ENCODE data around the gene CRYBA2. TPM values are rescaled to one million over a fixed set of nuclear protein-coding genes. Genes with fewer than 3 reads are reported as not detected.

The CRYBA2 gene
- total RNA-seq, 1 experiment from 2014 or later, result not detected

DNA sequence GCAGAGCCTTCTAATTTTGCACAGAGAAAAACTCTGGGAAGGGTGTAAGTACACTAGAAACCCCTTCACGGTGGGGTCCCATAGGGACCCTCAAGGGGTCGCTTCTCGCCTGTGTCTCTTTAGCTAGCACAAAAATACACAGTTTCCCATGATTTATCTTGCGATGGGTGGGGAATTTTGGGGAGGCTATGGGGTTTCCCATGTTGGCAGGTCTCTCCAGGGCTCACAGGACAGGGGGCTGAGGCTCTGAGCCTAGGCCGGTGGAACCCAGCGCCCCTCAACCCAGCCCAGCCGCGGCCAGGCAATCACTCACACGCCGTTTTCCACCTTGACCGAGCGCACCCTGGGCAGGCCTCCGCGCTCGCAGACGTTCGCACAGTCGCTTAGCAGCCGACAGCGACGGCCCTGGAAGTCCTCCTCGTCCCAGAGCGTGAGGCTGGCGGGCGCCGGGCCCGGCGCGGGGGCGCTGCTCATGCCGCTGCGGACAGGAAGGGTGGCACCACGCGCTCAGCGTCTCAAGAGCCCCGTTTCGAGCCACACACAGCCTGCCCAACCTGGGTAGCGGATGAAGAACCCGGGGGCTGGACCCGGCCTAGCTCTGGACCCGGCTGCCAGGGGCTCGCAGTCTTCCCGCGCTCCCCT lies 398 bp downstream of the CRYBA2 start:
- no peak for DNase-seq
- Histone ChIP-seq H3K4me3 (no peak overlapping the region), H3K9me3 (no peaks in the 10 kb centered on the region), H3K27me3 (peaks cover 3% of the 10 kb centered on the region; the same call in 1 of the 2 replicates), H3K36me3 (no peaks in the 10 kb centered on the region)

DNA sequence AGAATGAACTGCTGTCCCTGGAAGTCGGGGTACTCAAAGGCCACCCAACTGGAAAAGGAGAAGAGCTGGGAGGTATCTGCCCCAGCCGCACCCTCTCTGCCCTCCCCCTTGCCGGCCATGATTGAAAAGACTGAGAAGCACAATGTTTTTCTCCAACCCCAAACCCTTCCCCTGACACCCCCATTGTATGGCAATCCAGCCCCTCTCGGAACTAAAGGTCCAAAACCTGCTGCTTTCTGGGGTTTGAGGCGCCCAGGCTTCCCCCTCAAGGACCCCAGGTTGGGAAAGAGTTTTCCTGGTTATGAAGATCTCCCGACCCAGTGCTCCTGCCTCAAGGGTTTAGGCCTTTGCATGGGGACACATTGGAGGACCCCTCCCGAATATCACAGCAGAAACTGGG lies 1.0 kb downstream of the CRYBA2 start:
- H3K36me3 ChIP-seq, result no peaks in the 10 kb centered on the region
- peaks cover 3% of the 10 kb centered on the region for H3K27me3 ChIP-seq
- H3K4me3 ChIP-seq, result no peak overlapping the region
- H3K9me3 ChIP-seq, result no peaks in the 10 kb centered on the region
- DNase-seq, result no peak

DNA sequence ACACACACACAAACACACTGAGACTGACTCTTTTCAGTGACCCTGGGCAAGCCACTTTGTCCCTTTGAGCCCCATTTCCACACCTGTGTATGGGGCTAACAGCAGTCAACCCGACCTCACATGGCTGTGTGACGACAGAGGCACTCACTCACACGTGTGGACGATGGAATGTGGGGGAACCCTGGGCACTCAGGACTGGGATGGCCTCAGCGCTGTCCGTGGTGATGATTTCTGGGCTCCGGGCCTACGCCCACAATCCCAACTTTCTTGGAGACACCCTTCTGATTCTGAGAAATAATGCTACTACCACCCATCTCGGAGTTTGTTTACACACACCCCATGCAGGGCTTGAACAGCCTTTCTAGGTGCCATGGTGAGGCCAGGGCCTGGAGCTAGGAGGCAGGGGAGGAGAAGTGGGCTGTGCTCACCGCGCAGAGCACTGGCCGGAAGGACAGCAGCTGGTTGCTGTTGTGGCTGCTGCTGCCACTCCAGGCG lies 1.5 kb downstream of the CRYBA2 start:
- DNase-seq, result no peak
- no peaks in the 10 kb centered on the region for H3K9me3 ChIP-seq
- H3K36me3 ChIP-seq, result no peaks in the 10 kb centered on the region
- no peak overlapping the region for H3K4me3 ChIP-seq
- peaks cover 3% of the 10 kb centered on the region for H3K27me3 ChIP-seq

DNA sequence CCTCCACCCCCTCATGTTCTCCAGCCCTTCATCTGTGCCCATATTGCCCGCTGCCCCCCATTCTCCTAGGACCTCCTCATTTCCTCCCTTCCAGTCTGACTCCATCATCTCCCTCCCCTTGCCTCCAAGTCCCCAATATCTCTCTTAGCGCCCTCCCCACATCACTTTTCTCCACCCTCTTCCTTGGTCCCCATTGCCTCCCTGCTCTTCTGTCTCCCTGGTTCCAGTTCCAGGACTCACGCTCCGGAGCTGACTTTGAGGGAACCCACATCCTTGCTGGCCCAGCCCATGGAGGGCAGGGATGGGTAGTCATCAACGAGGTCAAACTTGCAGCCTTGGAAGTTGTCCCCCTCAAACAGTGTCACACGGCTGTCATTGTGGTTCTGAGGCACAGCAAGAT lies 2.6 kb downstream of the CRYBA2 start:
- H3K4me3 ChIP-seq, result no peak overlapping the region

DNA sequence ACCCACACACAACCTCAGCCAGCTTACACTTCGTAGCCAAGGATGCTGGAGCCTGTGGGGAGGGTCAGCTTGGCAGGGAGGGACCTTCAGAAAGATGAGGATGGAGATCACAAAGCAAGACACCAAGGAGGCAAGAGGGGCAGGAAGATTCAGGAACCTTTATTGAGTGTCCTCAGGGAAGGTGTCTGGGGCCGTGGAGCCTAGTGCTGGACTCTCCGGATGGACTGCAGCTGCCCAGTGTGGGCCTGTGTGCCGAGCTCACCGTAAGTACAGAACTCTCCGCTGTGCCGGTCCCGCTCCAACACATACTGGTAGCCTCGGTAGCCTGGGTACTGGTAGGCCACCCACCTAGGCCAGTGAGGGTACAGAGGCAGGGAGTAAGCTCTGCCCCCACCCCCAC lies 3.2 kb downstream of the CRYBA2 start:
- Histone ChIP-seq H3K36me3 (no peaks in the 10 kb centered on the region), H3K4me3 (no peak overlapping the region), H3K9me3 (no peaks in the 10 kb centered on the region), H3K27me3 (peaks cover 8% of the 10 kb centered on the region)
- DNase-seq, result no peak

More for the DNA sequence above, 2.6 kb downstream of the CRYBA2 start:
- no peaks in the 10 kb centered on the region for H3K9me3 ChIP-seq
- H3K27me3 ChIP-seq, result peaks cover 6% of the 10 kb centered on the region
- H3K36me3 ChIP-seq, result no peaks in the 10 kb centered on the region
- no peak for DNase-seq

DNA sequence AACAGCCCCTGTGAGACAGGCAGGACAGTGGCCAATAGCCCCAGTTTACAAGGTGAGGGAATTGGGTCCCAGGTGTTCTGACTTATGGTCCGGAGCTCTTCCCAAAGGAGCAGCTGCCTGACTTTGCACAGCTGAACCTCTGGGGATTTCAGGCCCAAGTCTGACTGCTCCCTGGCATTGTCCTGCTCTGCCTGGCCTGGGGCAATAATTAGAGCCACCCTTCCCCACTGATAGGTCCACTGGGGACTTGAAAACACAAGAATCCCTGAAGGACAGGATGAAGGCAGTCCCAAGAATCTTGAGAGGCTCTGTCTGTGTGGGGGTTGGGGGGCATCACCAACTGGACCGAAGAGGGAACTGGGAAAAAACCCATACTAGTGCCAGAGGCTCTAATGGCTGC lies 4.6 kb downstream of the CRYBA2 start:
- H3K27me3 ChIP-seq, result peaks cover 21% of the 10 kb centered on the region
- H3K9me3 ChIP-seq, result no peaks in the 10 kb centered on the region
- no peak overlapping the region for H3K4me3 ChIP-seq
- no peak for DNase-seq
- no peaks in the 10 kb centered on the region for H3K36me3 ChIP-seq

DNA sequence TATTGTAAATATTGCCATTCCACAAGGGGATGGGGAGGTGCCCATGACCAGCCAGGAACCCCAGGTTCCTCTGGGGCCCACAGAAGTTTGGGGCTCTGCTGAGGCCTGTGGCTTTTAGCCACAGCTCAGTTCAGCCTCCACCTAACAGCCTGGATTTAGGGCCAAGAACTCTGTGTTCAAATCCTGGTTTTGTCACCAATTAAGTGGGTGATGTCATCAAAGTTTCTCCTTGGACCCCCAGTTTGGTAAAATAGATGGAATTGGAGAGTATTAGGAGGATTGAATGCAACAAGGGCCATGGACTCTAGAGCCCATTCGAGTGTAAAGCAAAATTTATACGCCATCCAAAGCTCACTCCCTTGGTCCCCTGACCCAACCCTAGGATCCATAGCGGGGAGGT lies 5.1 kb downstream of the CRYBA2 start:
- Histone ChIP-seq H3K9me3 (no peaks in the 10 kb centered on the region), H3K27me3 (peaks cover 24% of the 10 kb centered on the region), H3K36me3 (no peaks in the 10 kb centered on the region), H3K4me3 (no peak overlapping the region)
- DNase-seq, result no peak

DNA sequence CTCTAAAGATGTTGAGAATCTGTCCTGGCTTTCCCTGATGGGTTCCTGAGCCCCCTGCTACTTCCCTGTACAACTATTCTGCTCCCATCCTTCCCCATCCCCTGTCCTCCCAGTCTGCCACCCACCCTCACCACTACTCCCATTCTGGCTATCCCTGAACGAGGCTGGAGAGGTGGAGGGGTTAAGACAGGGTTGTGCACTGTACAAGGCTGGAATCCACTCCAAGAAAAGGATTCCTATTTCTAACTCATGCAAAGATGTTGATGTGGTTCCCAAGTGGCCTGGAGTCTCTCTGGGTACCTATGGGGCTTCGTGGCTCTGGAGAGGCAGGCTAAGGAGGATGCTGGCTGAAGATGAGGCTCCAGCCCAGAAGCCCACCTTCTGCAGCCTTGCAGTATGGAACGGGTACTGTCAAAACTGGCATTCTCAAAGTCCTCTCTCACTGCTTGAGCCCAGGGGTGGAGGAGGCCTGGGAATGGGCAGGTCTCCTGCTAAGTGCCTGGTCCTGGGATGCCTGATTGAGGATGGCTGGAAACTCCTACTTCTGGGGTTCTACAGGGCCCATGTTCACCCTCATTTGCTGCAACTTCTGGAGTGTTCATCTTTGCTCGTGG lies 7.0 kb downstream of the CRYBA2 start:
- DNase-seq, result no peak

DNA sequence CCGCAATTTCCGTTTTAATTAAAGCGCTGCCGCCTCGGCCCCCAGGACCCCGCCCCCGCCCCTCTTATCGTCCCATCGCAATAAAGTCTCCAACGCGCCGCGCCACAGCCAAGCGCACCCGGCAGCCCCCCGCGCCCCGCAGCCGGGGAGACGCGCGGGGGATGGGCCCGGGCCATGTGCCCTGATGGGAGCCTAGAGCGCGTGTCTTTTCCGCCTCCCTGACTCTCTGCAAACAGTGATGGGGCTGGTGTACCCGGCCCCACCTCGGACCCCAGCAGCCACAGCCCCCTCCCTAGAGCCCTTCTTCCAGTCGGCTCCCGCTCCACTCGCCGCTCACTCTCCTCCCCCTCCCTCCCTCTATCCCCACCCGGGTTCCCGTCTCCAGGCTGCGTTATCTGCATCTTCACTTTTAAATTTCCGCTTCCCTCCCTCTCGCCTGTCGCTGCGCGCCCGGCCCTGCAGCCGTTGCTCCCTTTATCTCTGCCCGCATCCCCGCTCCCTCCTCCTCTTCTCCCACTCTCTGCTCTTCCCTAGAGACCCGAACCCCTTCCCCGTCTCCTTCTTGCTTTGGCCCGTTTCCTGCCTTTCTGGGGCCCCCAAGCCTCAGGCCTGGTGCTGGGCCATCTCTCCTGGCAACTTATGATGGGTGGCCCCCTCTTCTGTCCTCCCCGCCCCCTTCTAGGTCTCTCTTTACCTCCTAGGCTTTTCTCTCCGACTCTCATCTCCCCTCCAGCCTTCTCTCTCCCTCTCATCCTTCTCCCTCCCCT lies 7.7 kb downstream of the CRYBA2 start:
- Histone ChIP-seq H3K9me3 (no peaks in the 10 kb centered on the region), H3K27me3 (peaks cover 46% of the 10 kb centered on the region), H3K36me3 (no peaks in the 10 kb centered on the region), H3K4me3 (no peak overlapping the region)
- DNase-seq, result no peak

More for the DNA sequence above, 7.0 kb downstream of the CRYBA2 start:
- H3K27me3 ChIP-seq, result peaks cover 40% of the 10 kb centered on the region
- no peak overlapping the region for H3K4me3 ChIP-seq
- no peaks in the 10 kb centered on the region for H3K9me3 ChIP-seq
- H3K36me3 ChIP-seq, result no peaks in the 10 kb centered on the region

DNA sequence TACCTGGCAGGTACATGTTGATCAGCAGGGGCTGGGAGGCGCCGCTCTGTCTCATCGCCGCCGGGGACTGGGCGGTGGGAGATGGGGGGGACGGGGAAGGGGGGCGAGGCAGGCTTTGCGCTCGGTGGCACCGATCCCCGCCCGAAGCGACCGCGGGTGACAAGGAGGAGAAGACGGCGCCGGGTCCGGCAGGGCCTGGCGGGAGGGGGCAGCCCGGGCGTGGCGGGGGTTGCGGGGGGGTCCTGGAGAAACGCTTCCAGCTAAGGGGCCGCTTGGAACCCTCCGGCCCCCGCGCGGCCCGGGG lies 8.2 kb downstream of the CRYBA2 start, which contains the start of gene FEV:
Gene FEV, minus strand, starts transcription at position 164 of the 304 bp plus-strand sequence. Its CDS starts 109 bp downstream, at position 55.
- peaks cover 46% of the 10 kb centered on the region for H3K27me3 ChIP-seq
- no peaks in the 10 kb centered on the region for H3K9me3 ChIP-seq
- 0 out of 2 replicates have a peak within 1 kb of the TSS, but pooled peaks have one; percentile 7 for H3K4me3 ChIP-seq
- DNase-seq, result no peak
- no peaks in the 10 kb centered on the region for H3K36me3 ChIP-seq

DNA sequence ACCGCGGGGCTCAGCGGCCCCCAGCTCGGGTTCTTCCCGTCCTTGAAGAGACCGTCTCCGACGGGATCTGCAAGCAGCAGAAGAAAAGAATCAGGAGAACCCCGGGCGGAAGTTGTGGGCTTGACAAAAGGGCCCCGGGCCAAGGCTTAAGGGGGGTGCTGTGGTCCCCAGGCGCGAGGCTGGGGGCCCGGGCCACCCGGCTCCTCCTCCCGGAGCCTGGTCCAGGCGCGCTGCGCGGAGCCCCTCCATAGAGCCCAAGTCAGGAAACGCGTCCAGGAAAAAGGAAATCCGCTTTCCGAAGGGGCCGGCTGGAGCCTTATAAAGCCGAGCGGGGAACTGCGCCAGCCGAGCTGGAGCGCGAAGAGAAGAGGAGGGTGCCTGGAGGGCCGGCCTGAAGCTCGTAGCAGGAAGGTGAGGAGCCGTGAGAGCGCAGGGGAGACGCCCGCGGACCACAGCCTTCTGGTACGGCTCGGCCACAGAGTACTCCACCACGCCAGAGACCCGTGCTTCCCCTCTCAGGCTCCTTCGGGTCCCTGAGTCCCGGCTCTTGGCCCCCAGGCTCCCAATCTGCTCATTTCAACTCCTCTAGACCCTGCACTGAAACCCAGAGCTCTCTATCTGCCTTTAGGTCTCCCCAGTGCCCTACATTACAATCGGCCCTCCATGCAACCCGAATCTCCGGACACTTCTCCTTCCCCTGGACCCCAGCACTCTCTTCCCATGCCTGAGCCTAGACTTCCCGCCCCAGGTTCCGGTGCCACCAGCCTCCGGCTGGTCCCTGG lies 8.8 kb downstream of the CRYBA2 start:
- 0 out of 2 replicates have a peak overlapping the region, but pooled peaks have one; percentile 7 for H3K4me3 ChIP-seq
- peaks cover 46% of the 10 kb centered on the region for H3K27me3 ChIP-seq
- no peak for DNase-seq
- no peaks in the 10 kb centered on the region for H3K36me3 ChIP-seq
- no peaks in the 10 kb centered on the region for H3K9me3 ChIP-seq

DNA sequence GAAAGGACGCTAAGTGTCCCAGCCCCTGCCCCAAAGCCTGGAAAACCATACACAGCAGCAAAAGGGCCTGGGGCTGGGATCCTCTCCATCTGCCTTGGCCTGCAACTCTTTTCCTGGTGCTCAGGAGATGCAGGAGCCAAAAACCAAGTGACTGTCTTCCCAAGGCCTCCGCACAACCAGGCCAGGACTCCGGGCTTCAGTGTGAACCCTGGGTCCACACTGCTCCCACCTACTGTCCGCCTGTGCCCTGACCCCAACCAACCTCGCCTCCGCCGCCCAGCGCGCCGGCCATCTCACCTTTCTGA lies 9.3 kb downstream of the CRYBA2 start:
- Histone ChIP-seq H3K27me3 (peaks cover 45% of the 10 kb centered on the region), H3K36me3 (no peaks in the 10 kb centered on the region), H3K4me3 (no peak overlapping the region), H3K9me3 (no peaks in the 10 kb centered on the region)
- DNase-seq, result no peak

DNA sequence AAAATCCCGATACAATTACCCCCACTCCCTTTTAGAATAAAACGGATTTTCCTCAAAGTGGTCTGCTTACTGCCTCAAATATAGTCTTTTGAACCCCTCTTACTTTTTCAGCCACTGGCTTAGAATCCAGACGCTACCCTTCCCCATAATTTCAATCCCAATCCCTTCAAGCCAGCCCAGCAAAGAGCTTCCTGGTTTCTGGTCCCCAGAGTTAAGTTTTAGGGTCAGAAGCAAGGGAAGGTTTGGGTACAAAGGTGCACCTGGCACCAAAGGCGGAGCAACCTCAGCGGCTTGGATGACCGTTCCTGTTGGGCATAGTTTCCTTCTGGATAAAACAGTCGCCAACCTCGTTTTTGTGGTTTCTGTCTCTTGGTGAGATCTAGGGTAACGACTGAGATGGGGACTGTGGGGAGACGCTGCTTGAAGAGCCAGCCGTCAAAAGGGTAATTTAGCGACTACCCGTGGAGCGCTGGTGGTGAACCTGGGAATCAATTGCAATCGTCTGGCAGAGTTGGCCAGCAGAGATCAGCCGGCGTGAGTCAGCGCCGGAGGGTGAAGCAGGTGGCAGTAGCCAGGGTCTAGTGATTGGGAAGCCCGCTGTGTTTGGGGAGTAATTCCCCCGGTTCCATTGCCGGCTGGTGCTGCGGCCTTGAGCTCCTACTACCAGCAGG lies 9.8 kb downstream of the CRYBA2 start:
- DNase-seq, result no peak
- H3K36me3 ChIP-seq, result no peaks in the 10 kb centered on the region
- H3K4me3 ChIP-seq, result no peak overlapping the region

DNA sequence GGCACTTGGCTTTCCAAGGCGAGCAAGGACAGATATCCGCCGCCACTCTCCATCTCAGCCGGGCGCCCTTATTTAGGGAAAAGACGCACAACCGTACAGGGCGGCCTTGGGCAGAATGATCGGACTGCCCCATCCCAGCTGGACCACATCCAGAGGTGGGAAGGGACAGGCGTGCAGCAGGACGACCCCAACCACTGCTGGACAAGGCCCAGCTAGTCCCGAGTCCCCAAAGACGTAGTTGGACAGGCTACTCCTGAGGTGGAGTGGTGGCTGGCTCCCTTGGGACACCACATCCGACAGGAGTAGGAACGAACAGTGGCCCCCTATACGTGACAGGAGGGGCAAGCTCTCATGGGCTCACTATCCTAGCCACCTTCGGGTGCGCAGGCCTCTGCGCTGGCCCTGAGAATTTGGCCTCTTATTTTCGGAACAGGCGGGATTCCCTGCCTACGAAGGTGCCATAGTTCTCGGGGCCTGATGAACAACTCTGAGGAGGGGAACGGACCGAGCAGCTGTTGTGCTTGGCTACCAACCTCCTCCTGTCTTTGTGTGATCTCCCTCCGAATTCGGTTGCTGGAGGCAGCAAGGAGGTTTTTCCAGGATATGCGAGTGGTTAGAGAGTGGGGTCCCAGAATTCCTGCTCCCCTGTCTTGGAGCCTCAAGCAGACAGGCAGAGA lies 10.5 kb downstream of the CRYBA2 start:
- H3K36me3 ChIP-seq, result no peaks in the 10 kb centered on the region
- no peak overlapping the region for H3K4me3 ChIP-seq
- peaks cover 45% of the 10 kb centered on the region for H3K27me3 ChIP-seq
- H3K9me3 ChIP-seq, result no peaks in the 10 kb centered on the region
- no peak for DNase-seq

More for the DNA sequence above, 9.8 kb downstream of the CRYBA2 start:
- Histone ChIP-seq H3K27me3 (peaks cover 45% of the 10 kb centered on the region), H3K9me3 (no peaks in the 10 kb centered on the region)

DNA sequence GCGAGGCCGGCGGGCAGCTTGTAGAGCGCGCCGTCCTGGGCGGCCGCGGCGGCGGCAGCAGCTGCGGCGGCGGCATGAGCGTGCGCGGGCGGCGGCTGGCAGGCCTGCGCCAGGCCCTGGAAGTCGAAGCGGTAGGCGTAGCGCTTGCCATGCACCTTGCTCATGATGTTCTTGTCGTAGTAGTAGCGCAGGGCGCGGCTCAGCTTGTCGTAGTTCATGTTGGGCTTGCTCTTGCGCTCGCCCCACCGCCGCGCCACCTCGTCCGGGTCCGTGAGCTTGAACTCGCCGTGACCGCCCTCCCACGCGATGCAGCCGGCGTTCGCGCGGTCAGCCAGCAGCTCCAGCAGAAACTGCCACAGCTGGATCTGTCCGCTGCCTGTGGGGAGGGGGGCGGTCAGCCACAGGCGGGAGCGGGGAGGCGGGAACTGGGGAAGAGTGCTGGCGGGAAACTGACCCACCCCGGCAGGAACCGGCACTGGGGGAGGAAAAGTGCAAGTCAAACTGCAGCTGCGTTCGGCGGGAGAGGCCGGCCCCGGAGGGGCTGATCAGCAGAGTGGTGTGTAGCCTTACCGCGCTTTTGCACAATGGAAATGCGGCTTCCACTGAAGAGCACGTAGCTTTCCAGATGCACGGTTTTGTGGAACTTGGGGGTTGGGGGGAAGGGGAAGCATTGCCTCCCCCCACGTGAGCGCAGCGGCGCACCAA lies 11.2 kb downstream of the CRYBA2 start:
- H3K9me3 ChIP-seq, result no peaks in the 10 kb centered on the region
- no peaks in the 10 kb centered on the region for H3K36me3 ChIP-seq
- no peak overlapping the region for H3K4me3 ChIP-seq
- no peak for DNase-seq
- peaks cover 45% of the 10 kb centered on the region for H3K27me3 ChIP-seq
